Activated CD8-positive, alpha-beta memory T cell treated with anti-CD3 and anti-CD28 coated beads, Interleukin-2, amount 50 U/mL, for 48 hours (primary cell): ENCODE results near the gene SPEM3.
A peak's percentile ranks its signal among the peaks of the same experiment; 100 is the strongest.
"Not testable (repeated sequence)": the region's sequence is repeated elsewhere in the genome, so short reads cannot be mapped to it uniquely, and the experiment has no call there.

Experiments used
- DNase-seq: peaks from one replicate; pipeline ENCODE4 v3.0.0-alpha.2; 2020

The SPEM3 gene

DNA sequence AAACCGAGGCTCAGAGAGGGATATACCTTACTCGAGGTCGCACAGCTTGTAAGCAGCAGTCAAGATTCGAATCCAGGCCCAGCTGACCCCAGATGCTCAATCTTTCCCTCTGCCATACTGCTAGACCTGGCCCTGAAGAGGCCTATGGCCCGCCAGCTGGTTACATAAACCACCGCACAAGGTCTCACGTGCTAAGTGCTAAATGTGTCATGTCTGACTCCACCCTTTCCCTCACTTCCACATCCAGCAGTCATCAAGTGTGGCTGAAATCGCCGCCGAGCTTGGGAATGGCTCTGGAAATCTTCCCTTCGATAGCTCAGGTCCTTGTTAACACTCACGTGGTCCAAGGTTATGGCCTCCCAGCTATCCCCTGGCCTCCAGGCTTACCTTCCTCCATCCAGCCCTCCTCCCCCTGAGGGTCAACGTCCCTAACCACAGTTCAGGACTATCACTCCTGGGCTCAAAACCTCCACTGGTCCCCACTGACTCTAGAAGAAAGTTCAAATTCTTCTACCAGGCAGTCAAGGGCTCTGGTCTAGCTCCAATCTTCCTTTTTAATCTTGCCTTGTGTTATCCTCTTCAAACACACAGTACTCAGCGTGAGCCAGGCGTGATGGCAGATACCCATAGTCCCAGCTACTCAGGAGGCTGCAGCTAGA is 47.2 kb downstream of the SPEM3 start:
- no peak for DNase-seq

DNA sequence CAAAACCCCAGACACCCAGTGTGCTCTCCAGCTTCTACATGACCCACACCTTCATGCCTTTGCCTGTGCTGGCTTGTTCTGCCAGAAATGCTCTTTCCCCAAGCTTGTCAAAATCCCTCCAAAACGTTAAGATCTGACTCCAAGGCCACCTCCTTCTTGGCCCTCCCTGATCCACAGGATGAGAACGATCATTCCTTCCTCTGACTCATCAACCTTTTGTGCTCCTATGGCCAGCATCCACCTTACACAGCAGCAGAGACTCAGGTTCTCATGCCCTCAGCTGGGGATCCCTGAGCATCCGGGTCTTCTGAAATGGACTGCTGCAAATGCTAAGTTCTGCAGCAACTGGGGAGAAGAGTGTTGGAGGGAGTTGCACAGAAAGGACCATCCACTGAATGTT is 47.8 kb downstream of the SPEM3 start:
- DNase-seq = no peak

DNA sequence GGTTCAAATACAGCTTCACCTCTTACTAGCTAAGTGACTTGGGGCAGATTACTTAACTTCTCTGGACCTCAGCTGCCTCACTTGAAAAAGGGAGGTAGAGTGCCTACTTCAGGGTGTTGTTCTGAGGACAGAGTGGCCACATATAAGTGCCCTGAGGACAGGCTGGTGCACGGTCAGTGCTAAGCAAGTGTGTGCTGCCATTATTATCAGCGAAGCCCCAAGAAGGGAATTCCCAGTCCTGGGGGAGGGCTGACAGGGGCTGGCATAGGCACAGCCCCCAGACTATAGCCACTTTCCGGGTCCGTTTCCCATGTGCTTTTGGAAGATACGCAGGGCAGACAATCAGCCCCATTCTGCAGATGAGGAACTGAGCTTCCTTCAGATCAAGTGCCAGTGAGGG is 48.3 kb downstream of the SPEM3 start:
- DNase-seq = no peak

DNA sequence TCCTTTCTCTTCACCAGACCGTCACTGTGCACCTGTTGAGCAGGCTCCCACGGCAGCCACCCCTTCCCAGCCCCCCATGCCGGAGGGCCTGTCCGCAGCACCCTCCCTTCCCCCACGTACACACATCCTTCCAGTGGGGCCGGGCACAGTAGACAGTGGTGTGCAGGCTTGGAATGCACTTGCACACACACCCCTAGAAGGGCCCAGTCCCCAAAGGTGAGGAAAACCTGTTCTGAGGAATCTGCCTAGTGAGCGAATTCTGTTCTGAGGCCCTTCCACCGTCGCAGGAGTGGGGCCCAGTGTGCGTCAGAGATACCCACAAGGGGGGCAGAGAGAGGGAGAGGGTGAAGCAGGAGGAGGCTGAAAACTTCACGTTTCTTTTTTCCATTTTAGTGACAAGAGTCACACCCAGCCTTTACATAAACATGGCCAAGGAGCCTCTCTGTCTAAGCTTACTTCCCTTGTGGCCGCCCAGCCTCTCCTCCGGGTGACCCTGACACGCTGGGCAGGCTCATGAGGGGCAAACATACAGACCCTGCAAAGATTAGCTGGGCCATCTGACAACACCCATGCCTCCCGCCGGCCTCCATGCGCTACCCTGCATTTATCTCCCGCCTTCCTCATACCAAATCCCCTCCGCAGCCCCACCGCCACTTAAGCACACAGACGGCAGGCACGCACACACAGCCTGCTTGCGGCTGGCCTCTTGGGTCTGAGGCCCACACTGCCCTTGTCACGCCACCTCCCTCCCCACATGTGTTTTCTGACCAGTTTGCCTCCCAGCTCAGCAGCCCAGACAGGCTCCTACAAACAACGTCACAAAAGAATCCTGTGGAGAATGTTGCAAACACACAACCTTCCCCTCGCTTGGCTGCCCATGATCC is 49.0 kb downstream of the SPEM3 start:
- DNase-seq = no peak

DNA sequence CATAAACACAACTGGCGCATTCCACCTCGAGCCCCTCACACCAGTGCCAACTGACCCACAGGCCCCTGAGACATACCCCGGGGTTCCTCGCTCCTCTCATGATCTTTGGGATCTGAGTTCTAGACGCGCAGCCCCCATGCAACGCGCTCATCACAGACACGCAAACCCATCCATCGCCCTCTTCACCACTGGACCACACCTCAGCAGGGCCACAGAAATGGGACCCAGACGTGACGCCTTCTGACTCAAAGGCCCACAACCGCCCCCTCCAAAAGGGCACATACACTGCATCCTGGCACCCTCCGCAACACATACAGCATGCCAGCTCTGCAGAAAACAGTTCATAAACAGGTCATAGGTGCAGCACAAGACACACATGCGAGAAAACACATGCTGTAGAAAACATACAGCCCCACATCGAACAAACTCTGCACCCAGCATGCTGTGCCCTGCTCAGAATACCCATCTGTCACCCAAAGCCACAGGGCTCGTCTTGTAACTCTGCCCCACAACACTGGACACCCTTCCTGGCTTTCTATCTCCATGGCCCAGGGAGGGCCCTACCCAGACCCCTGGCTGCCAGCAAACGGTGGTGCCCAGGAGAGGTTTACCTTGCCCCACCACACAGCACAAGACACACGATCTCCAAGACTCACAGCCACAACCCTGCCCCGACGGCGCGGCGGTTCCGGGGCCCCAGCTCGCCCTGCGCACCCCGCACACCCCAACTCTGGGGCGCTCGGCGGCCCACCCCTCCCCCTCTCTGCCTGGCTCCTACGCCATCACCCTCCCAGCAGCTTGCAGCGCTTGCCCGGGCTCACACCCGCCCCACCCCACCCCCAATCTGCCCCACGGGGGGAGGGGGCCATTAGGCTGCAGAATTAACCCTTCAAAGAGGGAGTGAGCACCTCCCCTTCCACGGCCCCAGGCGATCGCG is 49.9 kb downstream of the SPEM3 start:
- peak; percentile 77 for DNase-seq

DNA sequence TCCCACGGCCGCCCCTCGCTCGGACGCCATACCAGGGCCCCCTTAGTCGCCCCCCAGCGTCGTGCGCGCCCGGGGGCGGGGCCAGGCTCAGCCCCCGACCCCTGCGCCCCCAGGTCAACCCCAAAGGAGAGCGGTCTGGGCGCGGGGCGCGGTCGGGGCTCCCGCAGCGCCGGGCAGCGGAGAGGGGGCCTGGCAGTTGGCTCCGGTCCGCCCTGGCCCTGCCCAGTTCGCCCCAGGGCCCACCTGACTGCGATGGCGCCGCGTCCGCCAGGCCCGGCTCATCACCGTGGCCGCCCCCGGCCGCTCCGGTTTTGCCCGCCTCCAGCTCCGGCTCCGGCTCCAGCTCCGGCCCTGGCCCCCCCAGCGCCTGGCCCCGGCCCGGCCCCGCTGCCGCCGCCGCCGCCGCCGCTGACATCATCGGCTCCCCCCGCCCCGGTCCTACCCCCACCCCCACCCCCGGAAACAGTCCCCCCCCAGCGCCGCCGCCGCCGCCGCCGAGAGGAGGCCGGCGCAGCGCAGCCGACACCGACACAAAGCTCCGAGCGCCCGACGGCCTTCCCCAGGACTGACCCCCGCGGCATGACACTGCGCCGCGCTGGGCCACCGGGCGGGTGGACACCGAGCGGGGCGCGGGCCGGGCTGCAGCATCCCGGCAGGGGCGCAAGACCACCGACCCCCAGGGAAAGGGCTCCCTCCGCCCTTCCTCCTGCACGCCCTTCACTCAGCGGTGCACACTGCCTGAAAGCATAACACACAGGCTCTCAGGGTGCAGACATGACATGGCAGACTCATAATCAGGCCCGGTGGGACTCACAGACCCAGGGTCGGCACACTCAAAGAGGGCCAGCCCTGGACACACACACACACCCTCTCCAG is 50.8 kb downstream of the SPEM3 start, which contains the start of gene ZBTB4:
ZBTB4 (minus strand) TSS at position 419 of the 876 bp plus-strand sequence. CDS start 12,830 bp downstream, outside the sequence.
- DNase-seq = peak; percentile 80

DNA sequence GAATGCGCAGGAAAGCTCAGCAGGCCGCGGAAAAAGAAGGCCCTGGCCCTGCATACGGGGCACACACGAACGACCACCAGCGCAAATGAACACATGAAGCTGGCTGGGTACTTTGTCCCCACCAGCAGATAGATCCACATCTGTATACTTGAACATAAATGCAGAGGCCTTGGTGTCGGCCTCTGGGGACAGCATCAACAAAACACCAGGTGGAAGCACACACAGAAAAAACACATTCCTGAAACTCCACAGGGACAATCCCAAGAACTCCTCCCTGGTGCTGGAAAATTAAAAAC is 51.4 kb downstream of the SPEM3 start:
- no peak for DNase-seq

DNA sequence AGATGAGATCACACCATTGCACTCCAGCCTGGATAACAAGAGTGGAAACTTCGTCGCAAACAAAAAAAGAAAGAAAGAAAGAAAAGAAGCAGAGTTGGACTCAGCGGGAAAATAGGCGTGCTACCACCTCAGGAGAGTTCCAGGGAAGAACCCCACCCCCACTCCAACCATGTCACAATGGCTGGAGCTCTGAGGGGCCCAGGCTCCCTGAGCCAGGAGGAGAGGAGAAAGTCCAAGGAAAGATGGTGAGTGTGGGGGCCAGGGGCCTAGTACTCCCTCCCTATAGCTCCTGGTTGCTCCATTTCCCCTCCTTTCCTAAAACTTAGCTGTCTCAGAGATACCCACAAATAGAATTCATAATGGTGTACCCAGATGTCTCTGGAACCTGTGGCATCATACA is 52.6 kb downstream of the SPEM3 start, which contains the start of gene SLC35G6:
SLC35G6 (plus strand) TSS at position 172 of the 400 bp plus-strand sequence; CDS start at position 243, 71 bp downstream.
- not testable (repeated sequence) for DNase-seq

DNA sequence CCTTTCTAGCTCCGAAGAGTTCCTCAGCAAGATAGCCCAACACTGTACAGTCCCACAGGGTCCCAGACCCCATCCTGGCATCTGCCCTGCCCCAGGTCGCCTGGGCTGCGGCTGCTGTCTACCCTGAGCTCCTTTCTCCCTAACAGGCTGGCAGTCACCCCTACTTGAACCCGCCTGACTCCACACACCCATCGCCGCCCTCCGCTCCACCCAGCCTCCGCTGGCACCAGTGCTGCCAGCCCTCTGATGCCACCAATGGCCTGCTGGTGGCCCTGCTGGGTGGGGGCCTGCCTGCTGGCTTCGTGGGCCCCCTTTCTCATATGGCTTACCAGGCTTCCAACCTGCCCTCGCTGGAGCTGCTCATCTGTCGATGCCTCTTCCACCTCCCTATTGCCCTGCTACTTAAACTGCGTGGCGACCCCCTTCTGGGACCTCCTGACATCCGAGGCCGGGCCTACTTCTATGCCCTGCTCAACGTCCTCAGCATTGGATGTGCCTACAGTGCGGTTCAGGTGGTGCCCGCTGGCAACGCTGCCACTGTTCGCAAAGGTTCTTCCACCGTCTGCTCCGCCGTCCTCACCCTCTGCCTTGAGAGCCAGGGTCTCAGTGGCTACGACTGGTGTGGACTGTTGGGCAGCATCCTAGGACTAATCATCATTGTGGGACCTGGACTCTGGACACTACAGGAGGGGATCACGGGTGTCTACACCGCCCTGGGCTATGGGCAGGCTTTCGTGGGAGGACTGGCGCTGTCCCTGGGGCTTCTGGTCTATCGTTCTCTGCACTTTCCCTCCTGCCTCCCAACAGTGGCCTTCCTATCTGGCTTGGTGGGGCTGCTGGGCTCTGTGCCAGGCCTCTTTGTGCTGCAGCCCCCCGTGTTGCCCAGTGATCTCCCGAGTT is 53.4 kb downstream of the SPEM3 start:
- not testable (repeated sequence) for DNase-seq
